GM19351 (cell line): Measurements from ENCODE around the gene LY9.

Experiments used
- ATAC-seq: cut with Tn5 transposase; IDR thresholded peaks from one replicate; pipeline ENCODE4 v1.9.1; 2021; ENCODE audit warnings: mild to moderate bottlenecking, moderate library complexity; ENCODE audit not compliant: unreplicated experiment

Gene LY9

DNA sequence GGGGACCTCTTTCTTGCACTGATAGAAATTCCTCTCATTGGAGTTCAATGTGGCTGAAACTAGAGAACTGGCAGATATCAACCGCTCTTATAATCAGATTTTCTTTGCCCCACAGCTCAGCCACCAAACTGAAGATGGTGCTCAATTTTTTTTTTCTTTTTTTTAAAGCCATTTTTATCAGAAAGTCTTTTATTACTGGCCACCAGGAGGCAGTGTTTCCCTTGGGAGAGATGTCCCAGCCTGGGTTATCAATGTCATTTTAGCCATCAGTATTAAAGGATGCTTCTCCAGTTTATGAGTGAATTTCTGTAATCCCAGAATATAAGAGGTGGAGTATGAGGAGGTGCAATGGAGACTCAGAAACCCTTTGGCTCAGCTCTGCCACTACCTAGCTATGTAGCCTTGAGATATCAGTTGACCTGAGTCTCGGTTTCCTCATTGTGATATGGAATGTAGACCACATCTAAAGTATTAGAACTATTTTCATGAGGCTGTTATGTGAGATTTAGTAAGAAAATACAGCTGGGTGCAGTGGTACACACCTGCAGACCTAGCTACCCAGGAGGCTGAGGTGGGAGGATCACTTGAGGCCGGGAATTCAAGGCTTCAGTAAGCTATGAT lies 39.1 kb downstream of the LY9 start:
- no peak for ATAC-seq

- no peak for ATAC-seq
Observed at GRCh38 chr1:160835751-160836150, 39.8 kb downstream of the LY9 start.

DNA sequence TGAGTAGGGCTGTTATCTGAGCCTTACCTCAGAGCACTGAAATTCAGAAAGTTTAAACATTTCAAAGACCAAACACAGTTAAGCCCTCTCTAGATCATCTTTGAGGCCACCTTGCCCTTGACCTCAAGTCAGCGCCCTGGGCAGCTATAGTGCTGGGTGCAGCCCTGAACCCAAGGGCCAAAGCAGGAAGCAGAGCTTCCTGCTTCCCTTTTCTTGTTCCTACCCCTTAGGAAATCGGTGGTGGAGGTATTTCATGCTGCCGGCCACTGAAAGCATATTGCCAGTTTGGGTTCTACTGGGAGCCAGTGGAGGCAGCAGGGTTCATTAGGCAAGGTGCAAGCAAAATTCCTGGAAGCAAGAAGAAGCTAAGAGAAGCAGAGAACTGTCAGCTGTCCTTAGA lies 40.6 kb downstream of the LY9 start:
- ATAC-seq = no peak

DNA sequence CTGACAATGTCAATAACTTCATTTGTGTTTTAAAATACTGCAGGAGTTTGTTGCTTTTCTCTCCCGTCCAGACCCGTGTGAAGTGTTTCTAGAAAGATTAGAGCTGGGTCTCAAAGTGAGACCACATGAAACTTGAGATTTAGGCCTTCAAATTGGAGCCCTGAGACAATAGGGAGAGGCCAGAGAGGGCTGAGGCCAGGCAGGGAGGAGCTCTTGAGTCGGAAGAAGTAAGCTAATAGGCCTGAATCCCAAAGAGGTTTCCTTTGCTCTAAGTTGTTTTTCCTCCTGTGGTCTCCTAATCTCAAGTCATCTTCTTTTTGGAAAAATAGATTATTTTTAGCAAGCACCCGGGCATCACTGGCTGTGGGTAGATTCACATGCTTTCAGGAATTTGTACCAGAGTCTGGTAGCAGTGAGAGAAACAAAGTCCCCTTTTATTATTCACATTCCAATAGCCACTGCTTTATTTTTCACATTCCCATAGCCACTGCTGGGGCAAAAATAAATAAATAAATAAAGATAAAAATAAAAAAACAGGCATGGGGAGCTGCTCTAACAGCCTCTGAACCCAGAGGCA lies 41.1 kb downstream of the LY9 start:
- ATAC-seq = no peak

GRCh38 chr1:160837558-160838205 lies 41.7 kb downstream of the LY9 start:
- ATAC-seq = peak; percentile 74

DNA sequence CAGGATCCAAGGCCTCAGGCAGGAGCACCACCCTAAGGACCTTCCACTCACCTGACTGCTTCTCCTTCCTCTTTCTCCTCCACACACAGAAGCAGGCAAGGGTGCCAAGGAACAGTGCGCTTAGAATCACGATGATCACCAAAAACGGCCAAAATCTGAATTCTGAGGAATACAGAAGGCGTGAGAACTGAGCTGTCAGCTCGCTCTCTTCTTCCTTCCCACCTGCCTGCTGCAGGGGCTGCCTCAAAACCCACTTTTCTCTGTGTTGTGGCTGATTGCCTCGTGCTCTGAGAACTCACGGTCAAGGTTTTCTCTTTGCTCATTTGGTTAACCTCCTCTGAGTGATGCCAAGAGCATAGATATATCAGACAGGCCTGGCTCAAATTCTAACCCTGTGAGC lies 42.9 kb downstream of the LY9 start:
- ATAC-seq = no peak

DNA sequence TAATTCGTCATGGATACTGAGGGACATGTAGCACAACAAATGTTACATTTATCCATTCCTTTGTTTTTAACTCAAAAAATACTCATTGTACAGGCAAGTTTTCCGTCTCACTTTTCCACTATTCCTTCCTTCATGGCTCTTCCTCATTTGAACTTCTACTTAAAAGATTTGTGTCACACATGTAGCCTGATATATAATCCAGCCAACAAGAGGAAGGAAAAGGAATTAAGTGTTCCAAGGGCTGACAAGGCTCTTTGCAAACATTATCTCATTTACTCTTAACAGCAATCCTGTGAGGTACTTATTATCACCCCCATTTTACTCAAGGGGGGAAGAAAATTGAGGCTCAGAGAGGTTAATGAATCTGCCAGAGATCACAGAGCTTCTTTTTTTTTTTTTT lies 43.8 kb downstream of the LY9 start:
- ATAC-seq = no peak

- no peak for ATAC-seq
Observed at GRCh38 chr1:160841079-160841478, 45.1 kb downstream of the LY9 start.

- ATAC-seq = no peak
Observed at GRCh38 chr1:160844447-160845232, 48.7 kb downstream of the LY9 start.

GRCh38 chr1:160846281-160846680 lies 50.3 kb downstream of the LY9 start:
- ATAC-seq = no peak

DNA sequence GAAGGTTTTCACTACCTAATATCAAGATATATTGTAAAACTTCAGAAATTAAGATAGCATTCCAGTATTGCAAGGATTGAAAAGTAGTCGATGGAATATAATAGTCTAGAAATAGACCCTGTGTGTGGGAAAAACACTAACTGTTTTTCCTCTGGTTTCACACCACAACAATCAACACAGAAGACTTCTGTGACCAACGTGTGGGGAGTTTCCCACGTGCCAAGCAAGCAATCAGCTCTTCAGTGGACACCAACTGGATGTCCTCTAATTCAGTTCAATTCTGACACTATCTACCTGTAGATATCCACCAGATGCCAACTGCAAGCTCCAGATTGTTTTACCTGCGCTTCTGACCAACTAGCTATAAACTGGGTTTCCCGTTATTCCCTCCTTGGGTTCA lies 54.6 kb downstream of the LY9 start:
- ATAC-seq = no peak

DNA sequence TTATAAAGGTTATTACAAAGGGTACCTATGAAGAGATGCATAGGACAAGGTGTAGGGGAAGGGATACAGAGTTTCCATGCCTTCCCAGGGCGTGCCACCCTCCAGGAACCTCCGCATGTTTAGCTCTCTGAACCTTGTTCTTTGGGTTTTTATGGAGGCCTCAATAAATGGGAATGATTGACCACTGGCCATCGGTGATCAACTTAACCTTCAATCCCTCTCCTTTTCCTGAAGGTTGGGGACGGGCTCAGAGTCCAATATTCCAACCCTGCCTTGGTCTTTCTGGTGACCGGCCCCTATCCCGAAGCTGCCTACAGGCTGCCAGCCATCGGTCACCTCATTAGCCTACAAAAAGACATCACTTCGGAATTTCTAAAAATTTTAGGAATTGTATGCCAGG lies 55.0 kb downstream of the LY9 start:
- ATAC-seq = no peak

GRCh38 chr1:160853014-160853413 lies 57.0 kb downstream of the LY9 start:
- ATAC-seq = no peak

DNA sequence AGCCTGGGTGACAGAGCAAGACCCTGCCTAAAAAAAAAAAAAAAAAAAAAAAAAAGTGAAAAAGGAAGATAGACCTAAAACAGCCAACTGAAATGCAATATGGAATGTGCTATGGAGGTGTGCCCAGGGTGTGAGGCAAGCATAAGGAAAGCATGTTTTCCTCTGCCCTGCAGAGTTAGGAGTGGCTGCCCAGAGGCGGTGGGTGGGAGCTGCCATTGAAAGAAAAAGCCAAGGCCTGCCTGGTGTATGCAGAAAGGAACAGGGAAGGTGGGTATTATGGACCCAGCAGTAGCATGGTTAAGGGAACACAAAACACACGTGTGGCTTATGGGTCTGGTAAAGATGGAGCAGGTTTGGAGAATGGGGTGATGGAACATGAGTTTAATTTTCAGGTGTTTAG lies 57.8 kb downstream of the LY9 start:
- ATAC-seq = no peak

- peak; percentile 60 for ATAC-seq
Observed at GRCh38 chr1:160855181-160855981, 59.4 kb downstream of the LY9 start.

GRCh38 chr1:160858097-160858496 lies 62.1 kb downstream of the LY9 start:
- no peak for ATAC-seq

DNA sequence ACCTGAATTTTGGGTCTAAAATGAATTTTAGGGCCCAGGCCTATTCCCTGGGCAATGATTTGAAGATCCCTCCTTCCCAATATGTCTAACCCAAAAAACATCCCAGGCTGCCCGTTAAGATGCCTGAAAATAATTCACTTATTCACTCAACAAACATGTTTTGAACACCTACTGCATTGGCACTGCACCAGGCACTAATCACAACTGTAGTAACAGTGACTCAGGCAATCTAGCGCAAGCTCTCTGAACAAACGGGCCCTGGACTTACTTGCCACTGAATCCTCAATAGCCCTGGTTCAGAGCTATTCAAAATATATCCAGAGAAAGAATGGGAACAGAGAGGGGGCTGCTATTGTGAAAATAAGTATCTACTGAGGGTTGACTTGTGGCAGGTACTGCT lies 62.5 kb downstream of the LY9 start:
- no peak for ATAC-seq

GRCh38 chr1:160859166-160859565 lies 63.2 kb downstream of the LY9 start:
- ATAC-seq = no peak

- no peak for ATAC-seq
Observed at GRCh38 chr1:160860840-160861505, 65.0 kb downstream of the LY9 start.
